Measurements from ENCODE around the gene TRAFD1. TPM values are rescaled to one million over a fixed set of nuclear protein-coding genes. Genes with fewer than 3 reads are reported as not detected.

The TRAFD1 gene
- total RNA-seq, 1 donor = 33.4 TPM

DNA sequence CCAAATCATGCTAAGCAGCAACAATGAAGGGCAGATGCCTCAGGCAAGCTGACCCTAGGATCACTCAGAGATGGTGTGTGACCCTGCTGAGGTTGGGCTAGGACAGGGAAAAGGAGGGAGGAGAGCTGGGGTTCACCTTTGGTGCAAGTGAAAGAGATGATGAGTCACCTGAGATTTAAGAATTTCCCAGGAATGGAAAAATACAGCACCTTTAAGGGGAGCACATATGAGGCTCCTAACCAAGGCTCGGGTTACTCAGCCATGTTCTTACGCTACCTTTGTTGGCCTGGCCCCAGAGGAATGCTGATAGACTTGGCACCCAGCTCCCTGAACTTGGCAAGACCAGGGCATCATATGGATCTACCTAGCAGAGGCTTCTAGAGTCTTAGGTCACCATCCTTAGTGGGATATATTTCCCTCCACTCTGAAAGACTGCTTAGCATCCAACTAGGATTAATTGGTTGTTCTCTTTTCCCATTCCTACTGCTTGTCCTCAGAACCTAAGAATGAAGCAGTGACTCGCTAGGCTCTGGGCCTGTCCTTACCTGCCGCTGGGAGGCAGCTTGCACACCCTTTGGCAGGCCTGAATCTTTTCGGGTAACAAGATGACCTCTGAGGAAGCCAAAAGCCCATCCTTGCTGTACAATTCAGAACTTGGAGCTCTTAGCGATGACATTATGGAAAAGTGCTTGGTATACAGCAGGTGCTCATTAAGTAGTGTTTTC is 12.8 kb upstream of the TRAFD1 start:
- no peak for DNase-seq (ENCODE audit: low read depth in 2 of 3, low spot score in 2 of 3)

DNA sequence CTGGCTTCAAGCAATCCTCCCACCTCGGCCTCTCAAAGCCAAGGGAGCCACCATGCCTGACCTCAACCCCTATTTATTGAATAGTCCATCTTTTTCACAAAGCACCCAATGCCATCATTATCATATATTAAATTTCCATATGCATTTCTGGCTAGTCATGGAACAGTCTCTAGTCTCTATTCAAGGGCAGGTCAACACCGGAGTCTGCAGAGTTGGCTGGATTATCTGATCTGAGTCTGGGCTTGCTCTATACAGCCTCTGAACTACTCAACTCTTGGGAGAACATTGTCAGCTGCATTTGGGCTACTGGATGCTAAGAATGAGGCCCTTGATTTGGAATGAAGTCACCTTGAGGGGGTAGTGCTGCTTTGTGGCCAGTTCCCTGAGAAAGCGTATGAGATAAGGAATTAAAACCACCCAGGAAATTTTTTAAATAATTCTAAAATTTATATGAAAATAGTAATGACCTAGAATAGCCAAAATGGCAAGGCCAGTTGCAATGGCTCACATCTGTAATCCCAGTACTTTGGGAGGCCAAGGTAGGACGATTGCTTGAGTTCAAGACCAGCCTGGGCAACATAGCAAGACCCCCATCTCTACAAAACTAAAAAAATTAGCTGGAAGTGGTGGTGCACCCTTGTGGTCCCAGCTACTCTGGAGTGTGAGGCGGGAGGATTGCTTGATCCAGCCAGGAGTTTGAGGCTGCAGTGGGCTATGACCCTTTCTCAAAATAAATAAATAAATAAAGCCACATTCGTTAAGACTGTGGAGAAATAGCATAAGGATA is 9.9 kb upstream of the TRAFD1 start:
- no peak for DNase-seq (ENCODE audit: low read depth in 2 of 3, low spot score in 2 of 3)

DNA sequence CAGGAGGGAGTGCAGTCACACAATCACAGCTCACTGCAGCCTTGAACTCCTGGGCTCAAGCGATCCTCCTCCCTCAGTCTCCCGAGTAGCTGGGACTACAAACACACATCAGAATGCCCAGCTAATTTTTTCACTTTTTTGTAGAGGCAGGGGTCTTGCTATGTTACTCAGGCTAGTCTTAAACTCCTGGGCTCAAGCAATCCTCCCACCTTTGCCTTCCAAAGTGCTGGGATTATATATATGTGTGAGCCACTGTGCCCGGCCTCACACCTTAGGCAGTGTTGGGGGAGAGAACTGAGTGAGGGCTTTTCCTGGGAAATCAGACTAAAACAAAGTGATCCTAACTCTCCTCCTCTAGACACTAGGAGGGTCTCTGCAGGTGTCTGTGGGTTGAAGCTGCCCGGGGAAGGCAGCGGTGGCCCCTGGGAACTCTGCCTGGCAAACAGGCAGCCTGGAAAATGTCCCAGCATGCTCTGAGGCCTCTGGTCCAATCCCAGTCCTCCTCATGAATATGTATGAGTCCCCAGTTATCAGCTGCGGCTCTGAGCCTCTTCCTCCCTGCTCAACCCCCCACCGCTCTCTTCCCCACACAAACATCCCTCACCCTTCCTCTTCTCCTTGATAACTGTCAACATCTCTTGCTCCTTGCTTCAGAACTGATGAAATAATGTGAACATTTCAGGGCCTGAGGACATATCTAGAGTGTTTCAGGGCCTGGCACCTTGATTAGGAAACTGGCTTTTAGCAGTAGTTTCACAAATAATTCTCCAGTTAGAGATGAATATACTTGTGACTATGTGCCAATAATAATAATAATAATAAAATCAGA is 8.9 kb upstream of the TRAFD1 start:
- peak in 2 of 3 donors; percentile 57 to 65 for DNase-seq (ENCODE audit: low read depth in 2 of 3, low spot score in 2 of 3)

DNA sequence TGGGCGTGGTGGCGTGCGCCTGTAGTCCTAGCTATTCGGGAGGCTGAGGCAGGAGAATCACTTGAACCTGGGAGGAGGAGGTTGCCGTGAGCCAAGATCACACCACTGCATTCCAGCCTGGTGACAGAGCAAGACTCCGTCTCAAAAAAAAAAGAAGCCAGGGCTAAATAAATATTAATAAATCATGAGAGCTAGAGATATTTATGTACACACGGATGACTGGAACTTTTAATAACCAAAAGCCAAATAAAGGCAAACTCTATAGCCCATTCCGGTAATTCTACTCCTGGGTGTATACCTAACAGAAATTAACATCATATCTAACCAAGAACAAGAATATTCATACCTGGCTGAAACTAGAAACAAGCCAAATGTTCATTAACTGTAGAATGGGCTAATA is 7.7 kb upstream of the TRAFD1 start:
- no peak for DNase-seq (ENCODE audit: low read depth in 2 of 3, low spot score in 2 of 3)

DNA sequence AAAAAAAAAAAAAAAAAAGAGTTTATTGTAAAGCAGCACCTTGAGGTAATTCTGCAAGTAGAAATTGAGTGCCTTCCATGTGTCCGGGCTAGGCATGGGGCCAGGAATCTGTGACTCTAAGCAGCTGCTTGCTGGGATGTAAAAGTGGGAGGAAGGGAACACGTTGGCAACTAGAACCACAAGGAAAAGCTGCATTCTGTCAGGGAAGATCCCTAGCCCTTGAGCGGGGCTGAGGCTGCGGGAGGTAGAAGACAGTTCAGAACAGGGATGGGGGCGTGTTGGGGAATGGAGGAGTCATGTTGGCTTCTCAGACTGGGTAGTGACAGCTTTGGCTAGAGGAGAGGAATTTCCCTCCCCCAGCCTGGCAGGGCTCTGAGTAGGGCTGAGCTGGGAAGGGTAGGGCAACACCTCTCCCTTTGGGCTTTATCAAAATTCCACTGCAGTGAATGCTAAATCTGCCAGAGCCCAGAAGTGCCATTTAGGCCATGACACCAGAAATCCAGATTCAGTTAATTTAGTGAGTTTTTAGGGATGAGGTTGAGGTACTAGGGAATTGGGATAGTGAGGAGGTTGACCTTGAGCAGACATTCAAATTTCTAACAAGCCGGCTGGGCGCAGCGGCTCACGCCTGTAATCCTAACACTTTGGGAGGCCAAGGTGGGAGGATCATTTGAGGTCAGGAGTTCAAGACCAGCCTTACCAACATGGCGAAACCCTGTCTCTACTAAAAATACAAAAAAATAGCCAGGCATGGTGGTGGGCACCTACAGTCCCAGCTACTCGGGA is 3.4 kb upstream of the TRAFD1 start:
- no peak for DNase-seq (ENCODE audit: low read depth in 2 of 3, low spot score in 2 of 3)

DNA sequence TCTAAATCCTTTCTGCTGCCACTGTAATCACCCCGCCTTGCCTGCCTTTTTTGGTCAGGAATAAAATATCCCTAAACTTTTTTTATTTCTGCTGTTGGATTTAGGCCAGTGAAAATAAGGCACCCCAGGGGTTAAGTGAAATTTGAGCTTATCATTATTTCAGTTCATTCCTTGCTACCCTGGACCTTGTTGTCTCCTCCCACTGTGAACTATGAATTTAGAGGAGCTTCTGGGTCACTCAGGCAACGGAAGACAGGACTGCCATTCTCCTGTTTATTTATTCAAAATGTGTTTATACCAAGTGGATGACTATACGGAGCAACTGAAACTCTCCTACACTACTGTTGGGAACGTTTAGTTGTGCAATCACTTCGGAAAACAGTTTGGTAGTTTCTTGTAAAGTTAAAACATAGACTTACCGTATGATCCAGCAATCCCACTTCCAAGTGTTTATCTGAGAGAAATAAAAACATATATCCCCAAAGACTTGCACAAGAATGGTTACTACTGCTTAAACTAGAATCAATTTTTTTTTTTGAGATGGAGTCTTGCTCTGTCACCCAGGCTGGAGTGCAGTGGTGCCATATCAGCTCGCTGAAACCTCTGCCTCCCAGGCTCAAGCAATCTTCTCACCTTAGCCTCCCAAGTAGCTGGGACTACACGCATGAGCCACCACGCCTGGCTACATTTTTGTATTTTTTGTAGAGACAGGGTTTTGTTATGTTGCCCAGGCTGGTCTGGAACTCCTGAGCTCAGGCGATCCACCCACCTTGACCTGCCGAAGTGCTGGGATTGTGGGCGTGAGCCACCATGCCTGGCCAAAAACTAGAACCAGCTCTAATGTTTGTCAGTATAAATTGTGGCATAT is 2.3 kb upstream of the TRAFD1 start:
- DNase-seq (ENCODE audit: low read depth in 2 of 3, low spot score in 2 of 3) = no peak

DNA sequence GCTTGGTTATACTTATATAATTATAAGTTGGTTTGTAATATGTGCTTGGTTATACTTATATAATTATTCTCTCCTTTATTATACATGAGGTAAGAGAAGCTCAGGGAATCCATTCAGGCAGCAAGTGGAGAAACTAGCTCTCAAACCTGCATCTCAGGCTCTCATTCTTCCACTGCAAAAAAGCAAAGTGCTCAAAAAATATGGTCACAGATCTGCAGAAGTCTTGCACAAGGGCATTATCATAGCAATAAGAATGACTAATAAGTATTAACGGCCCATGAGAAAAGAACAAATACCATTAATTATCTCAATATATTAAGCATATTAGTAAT is 476 bp upstream of the TRAFD1 start:
- no peak for DNase-seq (ENCODE audit: low read depth in 2 of 3, low spot score in 2 of 3)

DNA sequence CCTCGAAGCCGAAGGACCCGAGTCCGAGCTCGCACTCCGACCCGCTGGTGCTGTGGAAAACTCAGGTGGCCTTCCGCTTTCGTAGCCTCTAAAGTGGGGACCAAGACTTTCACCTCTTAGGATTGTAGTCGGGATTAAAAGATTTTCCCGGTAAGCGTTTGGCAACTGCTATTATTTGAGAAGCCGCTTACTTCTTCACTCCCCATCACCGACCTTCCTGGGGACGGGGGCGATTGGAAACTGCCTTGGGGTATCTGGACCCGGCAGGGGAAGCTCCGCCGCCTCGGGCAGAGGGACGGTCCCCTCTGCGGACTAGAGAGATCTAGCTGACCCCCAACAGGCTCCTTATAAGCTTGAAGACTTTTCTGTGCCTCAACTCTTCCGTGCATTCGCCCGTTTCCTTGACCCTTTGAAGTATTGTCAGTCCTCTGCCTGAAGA is 659 bp downstream of the TRAFD1 start:
- no peak for DNase-seq (ENCODE audit: low read depth in 2 of 3, low spot score in 2 of 3)

DNA sequence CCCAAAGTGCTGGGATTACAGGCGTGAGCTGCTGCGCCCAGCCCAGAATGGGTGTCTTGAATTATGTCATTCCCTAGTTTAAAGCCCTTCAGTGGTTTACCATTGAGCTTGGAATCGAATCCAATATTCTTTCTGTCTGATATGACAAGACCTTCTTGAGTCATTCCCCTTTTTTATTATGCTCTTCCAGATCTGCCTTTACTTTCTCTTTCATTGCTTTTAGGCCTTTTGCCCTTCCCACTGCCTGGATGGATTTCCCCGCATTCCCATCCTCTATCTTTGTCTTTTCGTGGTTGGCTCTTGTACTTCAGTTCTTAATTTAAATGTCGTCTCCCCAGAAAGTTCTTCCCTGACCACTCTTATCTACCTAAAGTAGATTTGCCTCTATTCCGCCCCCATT is 1.6 kb downstream of the TRAFD1 start:
- no peak for DNase-seq (ENCODE audit: low read depth in 2 of 3, low spot score in 2 of 3)

DNA sequence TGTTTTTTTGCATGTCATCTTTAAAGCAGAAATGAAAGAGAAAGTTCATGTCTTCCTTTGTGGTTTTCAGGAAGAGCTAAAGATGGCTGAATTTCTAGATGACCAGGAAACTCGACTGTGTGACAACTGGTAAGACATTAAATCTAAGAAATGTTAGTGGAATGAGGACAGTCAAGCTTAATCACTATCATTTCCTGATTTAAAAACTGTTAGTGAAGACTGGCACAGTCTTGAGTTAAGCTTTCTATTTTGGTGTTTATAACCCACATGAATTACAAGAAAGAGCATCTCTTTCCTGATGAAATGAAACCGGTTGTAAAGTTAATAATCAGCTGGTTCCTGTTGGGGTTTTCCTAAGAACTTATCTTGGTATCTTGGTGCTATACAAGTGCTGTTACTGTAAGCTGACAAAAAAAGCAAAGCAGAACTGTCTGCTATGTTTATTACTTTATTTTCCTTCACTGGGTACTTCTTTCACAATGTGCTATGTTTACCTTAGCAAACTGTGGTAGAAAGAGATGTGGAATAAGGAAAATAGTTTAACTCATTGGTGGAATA is 5.2 kb downstream of the TRAFD1 start:
- DNase-seq (ENCODE audit: low read depth in 2 of 3, low spot score in 2 of 3) = peak in 2 of 3 donors; percentile 64 to 80

DNA sequence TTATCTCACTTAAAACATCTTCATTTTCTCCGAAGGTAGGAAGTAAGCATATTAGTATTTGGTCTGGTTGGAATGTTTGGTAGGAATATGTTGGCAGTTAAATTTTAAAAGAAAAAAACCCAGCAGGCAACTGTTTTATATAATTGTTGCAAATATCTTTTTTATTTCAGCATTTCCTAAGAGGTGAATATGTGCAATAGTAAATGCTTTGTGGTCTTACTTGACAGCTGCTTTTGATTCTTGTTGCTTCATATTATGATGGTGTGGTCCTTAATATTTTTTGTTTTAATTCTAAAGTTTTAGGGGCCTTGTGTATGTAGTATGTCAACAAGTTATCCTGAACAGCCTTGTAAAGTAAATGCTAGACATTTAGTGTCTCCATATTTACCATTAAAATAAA is 6.3 kb downstream of the TRAFD1 start:
- DNase-seq (ENCODE audit: low read depth in 2 of 3, low spot score in 2 of 3) = no peak

DNA sequence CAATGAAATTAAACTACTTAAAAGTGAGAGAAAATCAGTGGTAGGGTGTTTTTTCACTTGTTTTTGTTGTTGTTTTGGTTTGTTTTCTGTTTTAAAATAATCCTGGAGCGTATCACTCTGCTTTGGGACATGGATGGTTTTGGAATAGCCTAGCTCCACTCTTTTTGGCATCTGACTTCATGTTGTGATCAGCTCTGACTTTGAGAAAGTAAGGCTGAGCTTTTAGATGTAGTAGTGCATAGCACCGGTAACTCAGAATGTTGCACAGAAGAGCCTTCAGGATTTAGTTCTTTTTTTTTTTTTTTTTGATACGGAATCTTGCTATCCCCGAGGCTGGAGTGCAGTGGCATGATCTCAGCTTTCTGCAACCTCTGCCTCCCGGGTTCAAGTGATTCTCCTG is 8.1 kb downstream of the TRAFD1 start:
- no peak for DNase-seq (ENCODE audit: low read depth in 2 of 3, low spot score in 2 of 3)

DNA sequence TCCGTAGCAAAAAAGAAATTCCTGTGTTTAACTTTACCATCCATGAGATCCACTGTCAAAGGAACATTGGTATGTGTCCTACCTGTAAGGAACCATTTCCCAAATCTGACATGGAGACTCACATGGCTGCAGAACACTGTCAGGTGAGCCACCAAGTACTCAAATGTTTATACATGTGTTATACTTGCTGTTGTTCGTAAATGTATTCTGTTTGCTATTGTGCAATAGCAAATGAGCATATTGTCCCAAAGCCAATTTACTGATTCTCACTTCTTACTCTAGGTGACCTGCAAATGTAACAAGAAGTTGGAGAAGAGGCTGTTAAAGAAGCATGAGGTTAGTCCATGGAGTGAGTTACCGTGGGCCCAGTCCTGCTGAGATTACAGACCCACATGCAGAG is 9.4 kb downstream of the TRAFD1 start:
- no peak for DNase-seq (ENCODE audit: low read depth in 2 of 3, low spot score in 2 of 3)

DNA sequence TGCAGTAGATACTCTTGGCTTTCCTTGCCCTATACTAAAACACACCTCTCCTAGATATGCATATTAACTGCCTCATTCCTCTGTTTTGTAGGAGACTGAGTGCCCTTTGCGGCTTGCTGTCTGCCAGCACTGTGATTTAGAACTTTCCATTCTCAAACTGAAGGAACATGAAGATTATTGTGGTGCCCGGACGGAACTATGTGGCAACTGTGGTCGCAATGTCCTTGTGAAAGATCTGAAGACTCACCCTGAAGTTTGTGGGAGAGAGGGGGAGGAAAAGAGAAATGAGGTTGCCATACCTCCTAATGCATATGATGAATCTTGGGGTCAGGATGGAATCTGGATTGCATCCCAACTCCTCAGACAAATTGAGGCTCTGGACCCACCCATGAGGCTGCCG is 15.4 kb downstream of the TRAFD1 start:
- no peak for DNase-seq (ENCODE audit: low read depth in 2 of 3, low spot score in 2 of 3)

DNA sequence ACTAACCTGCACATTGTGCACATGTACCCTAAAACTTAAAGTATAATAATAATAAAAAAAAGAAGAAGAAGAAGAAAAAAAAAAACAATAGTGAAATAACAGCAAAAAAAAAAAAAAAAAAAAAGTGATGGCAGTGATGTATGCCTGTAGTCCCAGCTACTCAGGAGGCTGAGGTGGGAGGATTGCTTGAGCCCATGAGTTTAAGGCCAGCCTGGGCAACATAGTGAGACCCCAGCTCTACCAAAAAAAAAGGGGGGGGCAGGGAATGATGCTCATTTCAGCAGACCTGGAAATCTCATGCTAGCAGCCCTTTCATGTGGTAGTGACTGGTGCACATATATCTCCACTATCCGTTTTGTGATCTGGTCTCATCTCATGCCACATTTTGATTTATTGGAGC is 20.8 kb downstream of the TRAFD1 start:
- no peak for DNase-seq (ENCODE audit: low read depth in 2 of 3, low spot score in 2 of 3)

DNA sequence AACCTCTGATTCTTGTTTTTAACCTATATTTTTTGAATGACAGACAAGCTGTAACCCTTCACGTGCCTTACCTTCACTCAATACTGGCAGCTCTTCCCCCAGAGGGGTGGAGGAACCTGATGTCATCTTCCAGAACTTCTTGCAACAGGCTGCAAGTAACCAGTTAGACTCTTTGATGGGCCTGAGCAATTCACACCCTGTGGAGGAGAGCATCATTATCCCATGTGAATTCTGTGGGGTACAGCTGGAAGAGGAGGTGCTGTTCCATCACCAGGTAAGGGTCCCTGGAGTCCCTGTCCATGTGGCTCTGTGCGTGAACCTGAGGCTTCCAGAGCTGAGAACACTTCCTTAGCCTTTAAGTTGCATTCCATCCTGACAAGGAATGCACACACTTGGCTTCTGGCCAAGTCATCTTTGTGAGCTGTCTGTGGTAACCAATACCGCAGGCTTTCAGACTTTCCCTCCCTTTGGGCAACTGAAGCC is 22.7 kb downstream of the TRAFD1 start:
- no peak for DNase-seq (ENCODE audit: low read depth in 2 of 3, low spot score in 2 of 3)

DNA sequence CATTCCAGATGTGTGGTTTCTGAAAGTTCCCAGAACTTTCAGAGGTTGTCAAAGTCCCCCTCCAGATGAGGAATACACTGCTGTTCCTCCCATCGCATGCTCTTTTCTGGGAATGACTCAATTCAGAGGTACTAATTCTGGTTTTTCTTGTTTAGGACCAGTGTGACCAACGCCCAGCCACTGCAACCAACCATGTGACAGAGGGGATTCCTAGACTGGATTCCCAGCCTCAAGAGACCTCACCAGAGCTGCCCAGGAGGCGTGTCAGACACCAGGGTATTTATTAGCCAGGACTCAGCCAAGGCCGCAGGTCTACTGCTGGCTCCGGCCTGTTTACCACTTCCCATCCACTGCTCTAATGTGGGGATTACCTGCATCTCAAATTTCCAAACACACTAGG is 24.2 kb downstream of the TRAFD1 start:
- no peak for DNase-seq (ENCODE audit: low read depth in 2 of 3, low spot score in 2 of 3)

DNA sequence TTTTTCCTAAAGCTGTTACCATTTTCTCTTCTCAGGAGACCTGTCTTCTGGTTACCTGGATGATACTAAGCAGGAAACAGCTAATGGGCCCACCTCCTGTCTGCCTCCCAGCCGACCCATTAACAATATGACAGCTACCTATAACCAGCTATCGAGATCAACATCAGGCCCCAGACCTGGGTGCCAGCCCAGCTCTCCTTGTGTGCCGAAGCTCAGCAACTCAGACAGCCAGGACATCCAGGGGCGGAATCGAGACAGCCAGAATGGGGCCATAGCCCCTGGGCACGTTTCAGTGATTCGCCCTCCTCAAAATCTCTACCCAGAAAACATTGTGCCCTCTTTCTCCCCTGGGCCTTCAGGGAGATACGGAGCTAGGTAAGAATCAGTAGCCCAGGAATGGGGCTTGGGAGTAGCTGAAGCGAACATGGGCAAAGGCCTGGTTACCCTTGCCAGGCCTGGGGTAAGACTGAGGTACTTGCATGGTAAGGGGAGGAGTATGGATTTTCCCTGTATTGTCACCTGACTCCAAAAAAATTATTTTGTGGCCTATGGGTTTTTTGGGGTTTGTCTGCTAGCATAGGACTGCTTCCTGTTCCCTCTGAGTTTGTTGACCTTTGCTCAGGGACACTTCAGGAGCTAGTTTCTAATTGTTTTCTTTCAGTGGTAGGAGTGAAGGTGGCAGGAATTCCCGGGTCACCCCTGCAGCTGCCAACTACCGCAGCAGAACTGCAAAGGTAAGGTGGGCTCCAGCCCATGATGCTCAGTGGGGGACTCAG is 26.6 kb downstream of the TRAFD1 start:
- DNase-seq (ENCODE audit: low read depth in 2 of 3, low spot score in 2 of 3) = no peak
